K562 (cell line): ENCODE data around the gene MAP3K7. TPM values are rescaled to one million over a fixed set of nuclear protein-coding genes. Genes with fewer than 3 reads are reported as not detected.

Source experiments
- ATAC-seq: fragments of 200-7000 bp; cut with Tn5 transposase; 3 replicates; pipeline ENCODE4 v1.9.1; 2020; ENCODE audit warnings: moderate library complexity
- BruUV-seq: library from RNA; stranded (reverse); fragments of 400-500 nt; replicated peaks from 2 replicates; lab custom pipeline; 2021; lab: Mats Ljungman, UMichigan
- CTCF ChIA-PET: fragments of 300-600 bp; formaldehyde crosslinking; extraction: SDS; loops from one replicate; lab custom pipeline; 2021; ENCODE audit warnings: low intra/inter-chr PET ratio; lab: Yijun Ruan, JAX
- POLR2A ChIA-PET: fragments of 300-600, 350-650 bp; sonication (Branson Sonifier 250); formaldehyde crosslinking; extraction: SDS; loops from one replicate; lab custom pipeline; 2021; ENCODE audit warnings: antibody characterized with exemption, inconsistent platforms; lab: Yijun Ruan, JAX
- DNase-seq, 4 experiments: peaks; one replicate each; pipeline versions ENCODE4 v3.0.0 to v3.0.0-alpha.2; 2011 to 2018; ENCODE audit warnings: low spot score in 3 of 4, mixed read lengths in 3 of 4; ENCODE audit errors: extremely low read depth in 1 of 4
- FAIRE-seq: peaks from 2 replicates; lab custom pipeline; 2011; peaks lifted over from hg19 to GRCh38; lab: Jason Lieb, UNC
- H2AFZ ChIP-seq: 2 replicates; pipeline ENCODE4 v1.6.0; 2011; ENCODE audit warnings: low read depth, low read length, control low read depth, inconsistent platforms
- H3K27ac ChIP-seq: fragments of 200-600 bp; 3 replicates; pipeline ENCODE4 v1.8.0; 2011; ENCODE audit warnings: low read depth, mild to moderate bottlenecking, control low read depth, inconsistent platforms, low read length, moderate library complexity, mixed read lengths; ENCODE audit errors: extremely low read depth
- H3K27me3 ChIP-seq, 2 experiments: fragments of 300-600 bp in 1 of 2; 2 replicates in 1 of 2; 3 replicates in 1 of 2; pipeline versions ENCODE4 v1.6.0 to v1.8.0; 2011; ENCODE audit warnings: inconsistent platforms in 2 of 2, low read length in 2 of 2, mild to moderate bottlenecking in 1 of 2, mixed read lengths in 1 of 2, moderate library complexity in 1 of 2; ENCODE audit not compliant: control insufficient read depth in 2 of 2, insufficient read depth in 2 of 2
- H3K36me3 ChIP-seq: fragments of 300-600 bp; 3 replicates; pipeline ENCODE4 v1.8.0; 2011; ENCODE audit warnings: mild to moderate bottlenecking, low read length, inconsistent platforms; ENCODE audit not compliant: control insufficient read depth, insufficient read depth
- H3K4me1 ChIP-seq, 2 experiments: fragments of 200-600 bp in 1 of 2; replicated peaks in 1 of 2; 2 replicates in 1 of 2; 3 replicates in 1 of 2; pipeline versions ENCODE4 v1.5.1 to v1.8.0; 2011; ENCODE audit warnings: inconsistent platforms in 2 of 2, low read length in 2 of 2, mild to moderate bottlenecking in 1 of 2, mixed read lengths in 1 of 2, moderate library complexity in 1 of 2; ENCODE audit not compliant: control insufficient read depth in 2 of 2, insufficient read depth in 2 of 2
- H3K4me2 ChIP-seq: 2 replicates; pipeline ENCODE4 v1.6.1; 2011; ENCODE audit warnings: low read length, control low read depth, inconsistent platforms, mixed read lengths; ENCODE audit not compliant: insufficient read depth
- H3K4me3 ChIP-seq: fragments of 200-600 bp; sonication (generic), shearing (Covaris generic); 2 replicates; pipeline ENCODE4 v1.5.1; 2016; ENCODE audit warnings: control low read depth, inconsistent platforms
- H3K79me2 ChIP-seq: fragments of 200-600 bp; 3 replicates; pipeline ENCODE4 v1.8.0; 2011; ENCODE audit warnings: low read length, inconsistent platforms; ENCODE audit not compliant: control insufficient read depth, insufficient read depth
- H3K9ac ChIP-seq, 2 experiments: 2 replicates each; pipeline versions ENCODE4 v1.6.0 to v1.6.1; 2011; ENCODE audit warnings: low read depth in 2 of 2, low read length in 2 of 2, control low read depth in 1 of 2, inconsistent platforms in 1 of 2, mild to moderate bottlenecking in 1 of 2, mixed read lengths in 1 of 2; ENCODE audit not compliant: insufficient read depth in 1 of 2
- H3K9me1 ChIP-seq: one replicate; pipeline ENCODE4 v1.6.0; 2011; ENCODE audit warnings: inconsistent platforms, mild to moderate bottlenecking, low read length, moderate library complexity; ENCODE audit not compliant: control insufficient read depth, insufficient read depth
- H3K9me3 ChIP-seq: replicated peaks from 2 replicates; pipeline ENCODE4 v1.5.1; 2011; ENCODE audit warnings: low read depth, low read length, inconsistent platforms; ENCODE audit not compliant: control insufficient read depth, insufficient read depth
- H4K20me1 ChIP-seq: replicated peaks from 2 replicates; pipeline ENCODE4 v1.6.1; 2011; ENCODE audit warnings: low read length, inconsistent platforms, mixed read lengths; ENCODE audit not compliant: control insufficient read depth, insufficient read depth
- ATF7 ChIP-seq: fragments of 450-650 bp; IDR thresholded peaks from 2 replicates; pipeline ENCODE4 v1.7.1; 2014; ENCODE audit warnings: mild to moderate bottlenecking, moderate library complexity
- CBFA2T2 ChIP-seq: fragments of 450-650 bp; conservative IDR thresholded peaks from 2 replicates; pipeline ENCODE4 v1.6.1; 2017; ENCODE audit warnings: mild to moderate bottlenecking
- CHD4 ChIP-seq: fragments of 200-600 bp; sonication (generic); IDR thresholded peaks from 3 replicates; pipeline ENCODE4 v1.6.1; 2012; ENCODE audit warnings: low read depth, mild to moderate bottlenecking, mixed read lengths, low read length, inconsistent platforms; ENCODE audit not compliant: insufficient read depth, insufficient replicate concordance, poor library complexity, severe bottlenecking
- DPF2 ChIP-seq: fragments of 450-650 bp; IDR thresholded peaks from 2 replicates; pipeline ENCODE4 v1.6.1; 2016
- GABPB1 ChIP-seq: sonication (generic); formaldehyde crosslinking; IDR thresholded peaks from 2 replicates; pipeline ENCODE4 v1.8.0; 2022; ENCODE audit warnings: mild to moderate bottlenecking, missing genetic modification reagents
- LEF1 ChIP-seq: fragments of 450-650 bp; IDR thresholded peaks from 2 replicates; pipeline ENCODE4 v1.6.1; 2016; ENCODE audit warnings: mild to moderate bottlenecking
- NFIC ChIP-seq: fragments of 450-650 bp; IDR thresholded peaks from 2 replicates; pipeline ENCODE4 v1.6.1; 2017; ENCODE audit warnings: mild to moderate bottlenecking, inconsistent platforms
- NFIX ChIP-seq: fragments of 250-450 bp; sonication (Bioruptor Pico); IDR thresholded peaks from 2 replicates; pipeline ENCODE4 v1.4.0; 2020; ENCODE audit warnings: low read depth, mild to moderate bottlenecking, moderate library complexity
- NR2C1 ChIP-seq, 2 experiments: fragments of 450-650 bp; IDR thresholded peaks; 2 replicates each; pipeline ENCODE4 v1.6.1; 2017; ENCODE audit warnings: mild to moderate bottlenecking in 2 of 2, antibody characterized with exemption in 1 of 2, inconsistent platforms in 1 of 2, missing compliant biosample characterization in 1 of 2, missing genetic modification characterization in 1 of 2
- NRF1 ChIP-seq, 2 experiments: fragments of 450-650 bp; IDR thresholded peaks in 1 of 2; conservative IDR thresholded peaks in 1 of 2; 2 replicates each; pipeline ENCODE4 v1.6.1; 2014; ENCODE audit warnings: mild to moderate bottlenecking in 2 of 2
- PRDM10 ChIP-seq: fragments of 450-650 bp; IDR thresholded peaks from 2 replicates; pipeline ENCODE4 v1.6.1; 2018; ENCODE audit not compliant: partially characterized antibody
- PRMT5 ChIP-seq: sonication (generic); formaldehyde crosslinking; IDR thresholded peaks from 2 replicates; pipeline ENCODE4 v1.5.0; 2020; ENCODE audit warnings: missing genetic modification reagents
- SMARCB1 ChIP-seq: IDR thresholded peaks from 2 replicates; pipeline ENCODE4 v1.6.1; 2011; ENCODE audit warnings: improper control_type of control experiment, low read depth; ENCODE audit not compliant: insufficient read length
- TAF1 ChIP-seq: IDR thresholded peaks from 2 replicates; pipeline ENCODE4 v1.6.1; 2011; ENCODE audit warnings: mild to moderate bottlenecking, low read length, moderate library complexity; ENCODE audit not compliant: insufficient read depth, control insufficient read depth, severe bottlenecking; ENCODE audit errors: extremely low read depth
- TARDBP ChIP-seq: fragments of 450-650 bp; IDR thresholded peaks from 2 replicates; pipeline ENCODE4 v1.6.1; 2016
- TGIF2 ChIP-seq: sonication (generic); formaldehyde crosslinking; IDR thresholded peaks from 2 replicates; pipeline ENCODE4 v1.8.1; 2022; ENCODE audit warnings: mild to moderate bottlenecking, missing genetic modification reagents, moderate library complexity
- ZNF197 ChIP-seq: fragments of 200-800 bp; sonication (Bioruptor generic); IDR thresholded peaks from 2 replicates; pipeline ENCODE4 v1.6.1; 2016; ENCODE audit warnings: low read depth, missing genetic modification characterization, missing compliant biosample characterization
- ZNF395 ChIP-seq: fragments of 200-800 bp; sonication (Bioruptor generic); IDR thresholded peaks from 2 replicates; pipeline ENCODE4 v1.6.1; 2017; ENCODE audit warnings: missing genetic modification characterization, missing compliant biosample characterization
- ZNF511 ChIP-seq: sonication (generic); formaldehyde crosslinking; IDR thresholded peaks from 2 replicates; pipeline ENCODE4 v1.8.0; 2022; ENCODE audit warnings: mild to moderate bottlenecking, missing genetic modification reagents
- WGBS: fragments of 100-300 bp; shearing (Covaris generic); methylation state at CpG from one replicate; pipeline ENCODE4 v1.1.6; 2016; ENCODE audit warnings: low coverage, mixed read lengths; ENCODE audit not compliant: insufficient coverage; ENCODE audit errors: missing lambda C conversion rate; 5-methylcytosine and 5-hydroxymethylcytosine counted together
- in situ Hi-C: fragments of 300-500 bp; cut with MboI; formaldehyde crosslinking; loops from 4 replicates; pipeline ENCODE4 v1.15.0; 2018; ENCODE audit warnings: inconsistent platforms, mixed read lengths
- intact Hi-C: fragments of 100-400 bp; cut with micrococcal nuclease; formaldehyde crosslinking; loops from 2 replicates; pipeline ENCODE4 v1.14.2; 2022
- polyA plus RNA-seq, 8 experiments: library from polyadenylated mRNA; depleted of rRNA in 4 of 8; stranded (reverse) in 5 of 8; unstranded in 3 of 8; fragments of >200 nt; fragmentation: Nextera tagmentation in 2 of 8; fragmentation: Illumina TruSeq in 1 of 8; extraction: Ambion mirVana in 2 of 8; extraction: Trizol in 1 of 8; gene quantifications; 2 replicates each; pipeline versions ENCODE4 v1.2.1 to v1.2.3, GENCODE V29; 2011 to 2014; ENCODE audit warnings: inconsistent platforms in 1 of 8, missing spikeins in 1 of 8
- total RNA-seq, 7 experiments: library from RNA; depleted of rRNA in 6 of 7; stranded (reverse); fragments of >200 nt in 6 of 7; fragmentation: Illumina TruSeq in 2 of 7; extraction: Trizol in 2 of 7; gene quantifications; 2 replicates each; pipeline versions ENCODE4 v1.2.1 to v1.2.3, GENCODE V29; 2011 to 2021; ENCODE audit warnings: low replicate concordance in 1 of 7

MAP3K7 gene
- total and polyA plus RNA-seq, 9 of the 15 experiments (the other 6 are each of a cell fraction or from before 2014, with no cell fraction given): 13.4 to 60.9 (median 34.8) TPM

DNA sequence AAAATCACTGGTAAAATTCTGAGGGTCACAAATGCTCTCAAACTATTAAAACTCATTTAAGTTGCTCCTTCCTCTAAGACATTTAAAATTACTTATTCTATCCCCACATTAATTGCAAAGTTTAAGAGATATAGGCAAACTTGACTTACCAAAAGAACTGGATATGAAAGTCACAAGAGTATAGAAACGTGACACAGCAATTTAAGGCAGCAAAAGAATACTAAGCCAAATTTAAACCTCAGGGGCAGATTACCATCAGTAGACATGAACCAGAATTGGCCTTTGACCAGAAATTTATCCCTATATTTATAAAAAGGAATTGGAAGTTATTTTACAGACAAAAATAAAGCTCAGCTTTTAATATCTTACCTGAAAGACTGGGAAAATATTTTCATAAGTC is 56.0 kb downstream of the MAP3K7 start:
- Histone ChIP-seq H3K36me3 (peaks cover 39% of the 10 kb centered on the region; the same call in 2 of the 3 replicates), H3K9me1 (no peaks in the 10 kb centered on the region), H3K4me3 (no peak overlapping the region), H3K27me3 (no peaks in the 10 kb centered on the region), H2AFZ (no peak overlapping the region), H3K9me3 (no peaks in the 10 kb centered on the region), H3K9ac (no peak overlapping the region), H3K4me2 (no peak overlapping the region), H3K27ac (peak overlapping the region; percentile 33; the same call in 2 of the 3 replicates), H3K79me2 (no peaks in the 10 kb centered on the region), H4K20me1 (no peaks in the 10 kb centered on the region), H3K4me1 (no peaks in the 10 kb centered on the region; a peak in 1 of 5 replicates)
- intact Hi-C loops (no loop called here), in situ Hi-C loops (no loop called here)
- ChIA-PET POLR2A (no interaction called here), CTCF (no interaction called here)
- DNase-seq: peak in 3 of 4 experiments; percentile 12 to 43 (median 29)
- peak; percentile 76 for ATAC-seq
- 5% methylated on average over 1 of the region's 1 CpG for WGBS
- BruUV-seq: no TSS peak
- FAIRE-seq: peak; percentile 65
- no peak for TF ChIP-seq NR2C1 (IDR thresholded peaks at IDR 0.05)
- no peak for TF ChIP-seq NR2C1 (tag; IDR thresholded peaks at IDR 0.05)
- TF ChIP-seq ZNF395: no peak
- no peak for TF ChIP-seq ZNF197 (CRISPR knock-in tag)
- TF ChIP-seq NRF1 (conservative IDR thresholded peaks at IDR 0.05 in 1 of 2, IDR thresholded peaks at IDR 0.05 in 1 of 2): no peak
- TF ChIP-seq ATF7: no peak
- TF ChIP-seq TAF1: no peak
- TF ChIP-seq LEF1: 0 out of 2 replicates have a peak, but pooled peaks have one; percentile 28
- TF ChIP-seq NFIC: peak; percentile 42; the same call in 1 of the 2 replicates
- no peak for TF ChIP-seq PRDM10
- no peak for TF ChIP-seq CHD4
- peak; percentile 62 for TF ChIP-seq DPF2
- TF ChIP-seq CBFA2T2: no peak
- no peak for TF ChIP-seq NFIX
- TF ChIP-seq TGIF2: no peak
- no peak for TF ChIP-seq GABPB1 (CRISPR knock-in tag)
- TF ChIP-seq ZNF511: no peak
- peak; percentile 67 for TF ChIP-seq SMARCB1
- no peak for TF ChIP-seq TARDBP
- no peak for TF ChIP-seq PRMT5 (CRISPR knock-in tag)
